Spleen (tissue), 11 donors: ENCODE results near the gene COPS9. TPM values are rescaled to one million over a fixed set of nuclear protein-coding genes. Genes with fewer than 3 reads are reported as not detected.

ENCODE experiments used
- DNase-seq: peaks from one replicate; pipeline ENCODE4 v3.0.0-alpha.2; 2020
- H3K27ac ChIP-seq, 8 donors: fragments of 200-600 bp; sonication (generic) in 7 of 8; 1 replicate in 4 of 8; 2 replicates in 4 of 8; pipeline versions ENCODE4 v1.5.0 to v1.8.0; 2016 to 2021; ENCODE audit warnings: inconsistent platforms in 4 of 8, mild to moderate bottlenecking in 4 of 8, moderate library complexity in 1 of 8
- H3K27me3 ChIP-seq, 7 donors: fragments of 200-600 bp; sonication (generic) in 6 of 7; replicated peaks in 1 of 7; 1 replicate in 4 of 7; 2 replicates in 3 of 7; pipeline versions ENCODE4 v1.5.0 to v1.8.0; 2016 to 2021; ENCODE audit warnings: inconsistent platforms in 3 of 7, mild to moderate bottlenecking in 1 of 7
- H3K36me3 ChIP-seq, 6 donors: fragments of 200-600 bp; sonication (generic) in 5 of 6; 1 replicate in 4 of 6; 2 replicates in 2 of 6; pipeline versions ENCODE4 v1.5.0 to v1.8.0; 2016 to 2021; ENCODE audit warnings: inconsistent platforms in 2 of 6
- H3K4me1 ChIP-seq, 6 donors: fragments of 200-600 bp; sonication (generic) in 5 of 6; 1 replicate in 3 of 6; 2 replicates in 3 of 6; pipeline versions ENCODE4 v1.5.0 to v1.8.0; 2016 to 2021; ENCODE audit warnings: inconsistent platforms in 3 of 6
- H3K4me3 ChIP-seq, 8 donors: fragments of 200-600 bp; sonication (generic) in 7 of 8; 1 replicate in 4 of 8; 2 replicates in 4 of 8; pipeline versions ENCODE4 v1.5.0 to v1.8.0; 2016 to 2021; ENCODE audit warnings: inconsistent platforms in 4 of 8, mild to moderate bottlenecking in 4 of 8, moderate library complexity in 2 of 8
- H3K9me3 ChIP-seq, 8 donors: fragments of 200-600 bp; sonication (generic) in 7 of 8; 1 replicate in 4 of 8; 2 replicates in 4 of 8; pipeline versions ENCODE4 v1.5.0 to v1.8.0; 2016 to 2021; ENCODE audit warnings: inconsistent platforms in 4 of 8
- CTCF ChIP-seq, 11 experiments: fragments of 200-600 bp in 7 of 11; fragments of 450-650 bp in 4 of 11; sonication (generic) in 4 of 11; IDR thresholded peaks in 8 of 11; conservative IDR thresholded peaks in 3 of 11; 1 replicate in 7 of 11; 2 replicates in 4 of 11; pipeline versions ENCODE4 v1.4.0 to v1.8.0; 2016 to 2021; ENCODE audit warnings: antibody characterized with exemption in 11 of 11, inconsistent platforms in 4 of 11, mild to moderate bottlenecking in 1 of 11
- POLR2A ChIP-seq, 3 donors: fragments of 450-650 bp; IDR thresholded peaks; one replicate each; pipeline ENCODE4 v1.5.1; 2017; ENCODE audit warnings: antibody characterized with exemption in 3 of 3, mild to moderate bottlenecking in 1 of 3
- POLR2AphosphoS5 ChIP-seq, 3 donors: sonication (generic); formaldehyde crosslinking; IDR thresholded peaks; one replicate each; pipeline ENCODE4 v1.5.1; 2017; ENCODE audit warnings: antibody characterized with exemption in 3 of 3
- WGBS, 5 donors: extraction: QIAGEN DNeasy Blood & Tissue Kit in 3 of 5; methylation state at CpG; one replicate each; pipeline versions ENCODE4 v1.1.5 to v1.1.7; 2013 to 2018; 5-methylcytosine and 5-hydroxymethylcytosine counted together
- intact Hi-C: fragments of 100-400 bp; cut with DNase I; formaldehyde crosslinking; loops from one replicate; pipeline ENCODE4 v1.15.0; 2023; ENCODE audit warnings: low total_unique reads
- polyA plus RNA-seq, 3 donors: library from polyadenylated mRNA; stranded (reverse); fragments of 200-250 nt; gene quantifications; one replicate each; pipeline ENCODE4 v1.2.1, GENCODE V29; 2013
- total RNA-seq, 7 donors: library from RNA; depleted of rRNA in 3 of 7; stranded (reverse); fragments of >200 nt in 3 of 7; fragmentation: NEBNext Ultra II Directional in 4 of 7; extraction: Animal tissue kit (Norgen Biotek cat#: 25700) in 4 of 7; gene quantifications; one replicate each; pipeline versions ENCODE4 v1.1.0 to v1.2.1, GENCODE V29; 2016 to 2021
- donor health status: healthy with polysubstance abuse.
- donor health status: DM: no; HTN: no; CAD: no; lungs with moderate emphysema.
- donor health status: DM: no; HTN: no; CAD: no.
- donor health status: Bipolar disorder and iron deficiency.
- donor health status: healthy.
- donor health status: DM: no; HTN: no; CAD: no.
- donor health status: DM: yes; HTN: yes; CAD: no.

The COPS9 gene
- total and polyA plus RNA-seq, 10 donors: 74.7 to 441 (median 95.0) TPM

DNA sequence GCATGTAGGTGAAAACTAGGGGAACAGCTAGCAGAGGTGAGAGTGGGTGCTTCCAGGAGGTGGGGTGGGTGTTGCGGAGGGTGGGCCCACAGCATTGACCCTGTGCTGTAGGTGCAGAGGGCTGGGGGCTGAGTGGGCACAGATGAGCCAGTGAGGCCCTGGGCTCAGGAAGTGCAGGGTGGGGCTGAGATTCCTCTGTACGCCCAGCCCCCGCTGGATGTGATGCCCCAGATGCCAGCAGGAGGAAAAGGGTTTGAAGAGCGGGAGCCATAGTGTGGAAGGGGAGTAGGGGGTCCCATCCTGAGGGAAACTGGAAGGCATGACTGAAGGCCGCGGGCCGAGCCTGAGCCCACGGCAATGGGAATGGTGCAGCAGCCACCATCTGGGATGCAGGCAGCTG is 18.5 kb upstream of the COPS9 start:
- WGBS, 5 donors: 85 to 89% (median 87%) methylated on average over 8 of the region's 8 CpGs
- Histone ChIP-seq H3K27ac (no peak overlapping the region), H3K9me3 (peaks cover 0 to 7% (median 0%) of the 10 kb centered on the region in 8 donors), H3K4me3 (no peak overlapping the region), H3K4me1 (no peaks in the 10 kb centered on the region), H3K36me3 (no peaks in the 10 kb centered on the region), H3K27me3 (peaks cover 0 to 33% (median 5%) of the 10 kb centered on the region in 7 donors)
- intact Hi-C loops: no loop called here
- DNase-seq: peak; percentile 65
- TF ChIP-seq POLR2AphosphoS5 (IDR thresholded peaks at IDR 0.05) (no peak), CTCF (IDR thresholded peaks at IDR 0.05 in 8 of 11, conservative IDR thresholded peaks at IDR 0.05 in 3 of 11) (no peak), POLR2A (IDR thresholded peaks at IDR 0.05) (no peak)

DNA sequence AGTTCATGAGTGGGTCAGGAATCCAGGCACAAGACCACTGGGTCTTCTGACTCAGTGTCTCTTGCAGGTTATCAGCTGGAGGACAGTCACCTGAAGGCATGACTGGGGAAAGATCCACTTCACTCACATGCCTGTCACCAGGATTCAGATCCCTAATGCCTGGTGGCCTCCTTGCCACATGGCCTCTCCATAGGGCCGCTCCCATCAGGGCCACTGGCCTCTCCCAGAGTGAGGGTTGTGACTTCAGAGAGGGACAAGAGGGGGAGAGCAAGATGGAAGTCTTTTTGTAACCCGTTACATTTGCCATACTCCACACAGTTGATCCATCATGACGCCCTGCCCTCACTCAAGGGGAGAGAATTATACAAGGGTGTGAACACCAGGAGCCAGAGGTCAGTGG is 17.3 kb upstream of the COPS9 start:
- H3K4me1 ChIP-seq: no peaks in the 10 kb centered on the region
- TF ChIP-seq POLR2AphosphoS5 (IDR thresholded peaks at IDR 0.05): no peak
- TF ChIP-seq CTCF (IDR thresholded peaks at IDR 0.05 in 8 of 11, conservative IDR thresholded peaks at IDR 0.05 in 3 of 11): no peak
- TF ChIP-seq POLR2A (IDR thresholded peaks at IDR 0.05): no peak
- H3K27me3 ChIP-seq: peaks cover 0 to 45% (median 9%) of the 10 kb centered on the region in 7 donors
- DNase-seq: peak; percentile 36
- no peak overlapping the region for H3K4me3 ChIP-seq
- H3K27ac ChIP-seq: no peak overlapping the region
- 60 to 90% (median 80%) methylated on average over 2 to 3 of the region's 3 CpGs for WGBS, 5 donors
- peaks cover 0 to 7% (median 0%) of the 10 kb centered on the region in 8 donors for H3K9me3 ChIP-seq
- intact Hi-C loops: no loop called here
- no peaks in the 10 kb centered on the region for H3K36me3 ChIP-seq

DNA sequence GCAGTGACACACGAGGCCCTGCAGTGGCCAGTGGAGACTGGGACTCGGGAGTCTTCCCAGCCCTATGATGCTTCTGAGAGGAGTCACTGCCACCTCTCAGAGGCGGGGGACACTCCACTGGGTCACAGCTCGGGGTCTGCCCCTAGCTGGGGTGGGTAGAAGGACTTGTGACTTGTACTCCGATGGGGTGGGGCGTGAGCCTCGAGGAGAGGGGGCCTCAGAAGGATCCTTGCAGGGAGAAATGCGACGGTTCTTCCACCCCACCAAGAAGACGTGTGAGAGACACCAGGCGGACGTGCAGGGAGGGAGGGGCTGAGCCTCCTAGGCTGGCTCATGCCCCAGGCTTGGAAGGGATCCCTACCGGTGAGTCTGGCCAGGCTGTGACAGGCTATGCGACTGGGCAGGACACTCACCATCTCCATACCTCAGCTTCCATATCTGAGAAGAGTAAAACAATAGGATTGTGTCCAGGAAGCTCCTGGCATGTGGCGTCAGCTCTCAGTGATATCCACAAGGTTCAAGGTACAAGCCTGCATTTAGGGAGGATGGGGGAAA is 15.4 kb upstream of the COPS9 start:
- TF ChIP-seq CTCF (IDR thresholded peaks at IDR 0.05 in 8 of 11, conservative IDR thresholded peaks at IDR 0.05 in 3 of 11) (no peak), POLR2AphosphoS5 (IDR thresholded peaks at IDR 0.05) (no peak), POLR2A (IDR thresholded peaks at IDR 0.05) (no peak)
- WGBS, 5 donors: 56 to 74% (median 71%) methylated on average over 15 of the region's 15 CpGs
- intact Hi-C loops: no loop called here
- no peak for DNase-seq
- Histone ChIP-seq H3K27me3 (peaks cover 0 to 49% (median 9%) of the 10 kb centered on the region in 7 donors), H3K4me1 (no peaks in the 10 kb centered on the region), H3K27ac (no peak overlapping the region), H3K4me3 (no peak overlapping the region), H3K36me3 (no peaks in the 10 kb centered on the region), H3K9me3 (peaks cover 0 to 7% (median 0%) of the 10 kb centered on the region in 8 donors)

DNA sequence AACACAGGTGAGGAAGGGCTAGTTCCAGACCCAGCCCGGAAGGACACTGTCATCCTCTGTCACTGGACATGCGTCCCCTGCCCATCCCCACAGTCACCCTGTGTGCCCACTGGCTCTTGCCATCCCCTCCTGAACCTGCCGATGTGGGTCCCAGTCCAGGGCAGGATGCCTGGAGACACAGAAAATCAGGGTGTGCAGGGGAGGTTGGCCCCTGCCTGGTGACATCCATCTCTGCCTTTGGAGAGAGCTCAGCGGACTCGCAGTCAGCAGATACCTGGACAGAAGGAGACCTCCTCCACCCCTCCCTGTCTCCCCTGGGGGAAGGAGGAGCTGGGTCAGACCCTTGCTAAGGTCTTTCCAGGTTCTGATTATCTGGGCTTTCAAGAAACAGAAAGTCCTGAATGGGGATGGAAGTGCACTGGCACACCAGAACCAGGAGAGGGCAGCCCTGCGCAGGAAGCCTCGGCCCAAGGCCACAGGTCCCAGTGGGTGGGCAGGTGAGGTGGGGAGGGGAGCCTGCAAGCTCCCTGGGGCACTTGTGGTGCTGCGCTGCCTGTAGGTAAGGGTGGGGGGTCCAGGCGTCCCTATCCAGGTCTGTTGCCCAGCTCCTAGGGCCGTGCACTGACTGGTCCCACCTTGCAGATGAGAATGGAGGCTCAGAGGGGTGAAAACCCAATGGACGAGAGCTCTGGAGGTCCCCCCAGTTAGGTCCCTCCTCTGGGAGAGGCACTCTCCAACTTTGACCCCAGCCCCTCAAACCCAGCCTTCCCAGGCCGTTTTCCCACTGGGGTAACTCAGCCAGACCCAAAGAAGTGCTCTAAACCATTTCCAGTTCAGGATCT is 14.1 kb upstream of the COPS9 start:
- Histone ChIP-seq H3K4me3 (no peak overlapping the region), H3K27me3 (peaks cover 0 to 52% (median 9%) of the 10 kb centered on the region in 7 donors), H3K27ac (no peak overlapping the region), H3K9me3 (peaks cover 0 to 7% (median 0%) of the 10 kb centered on the region in 8 donors), H3K36me3 (no peaks in the 10 kb centered on the region), H3K4me1 (no peaks in the 10 kb centered on the region)
- intact Hi-C loops: no loop called here
- 29 to 34% (median 33%) methylated on average over 9 to 12 of the region's 12 CpGs for WGBS, 5 donors
- TF ChIP-seq CTCF (IDR thresholded peaks at IDR 0.05 in 8 of 11, conservative IDR thresholded peaks at IDR 0.05 in 3 of 11) (peak in 8 of 11 experiments; percentile 7 to 72 (median 55)), POLR2AphosphoS5 (IDR thresholded peaks at IDR 0.05) (no peak)
- DNase-seq: no peak
